Spleen (tissue), 7 donors: Measurements from ENCODE around the gene JSRP1.

Source experiments
- POLR2A ChIP-seq, 3 donors: fragments of 450-650 bp; IDR thresholded peaks; one replicate each; pipeline ENCODE4 v1.5.1; 2017; ENCODE audit warnings: antibody characterized with exemption in 3 of 3, mild to moderate bottlenecking in 1 of 3
- TF ChIP-seq, protein P1 (sequence below), 11 experiments: fragments of 200-600 bp in 7 of 11; fragments of 450-650 bp in 4 of 11; sonication (generic) in 4 of 11; IDR thresholded peaks in 8 of 11; conservative IDR thresholded peaks in 3 of 11; 1 replicate in 7 of 11; 2 replicates in 4 of 11; pipeline versions ENCODE4 v1.4.0 to v1.8.0; 2016 to 2021; ENCODE audit warnings: antibody characterized with exemption in 11 of 11, inconsistent platforms in 4 of 11, mild to moderate bottlenecking in 1 of 11
- donor health status: DM: no; HTN: no; CAD: no; lungs with moderate emphysema.
- donor health status: DM: no; HTN: no; CAD: no.
- donor health status: DM: no; HTN: no; CAD: no.

DNA sequence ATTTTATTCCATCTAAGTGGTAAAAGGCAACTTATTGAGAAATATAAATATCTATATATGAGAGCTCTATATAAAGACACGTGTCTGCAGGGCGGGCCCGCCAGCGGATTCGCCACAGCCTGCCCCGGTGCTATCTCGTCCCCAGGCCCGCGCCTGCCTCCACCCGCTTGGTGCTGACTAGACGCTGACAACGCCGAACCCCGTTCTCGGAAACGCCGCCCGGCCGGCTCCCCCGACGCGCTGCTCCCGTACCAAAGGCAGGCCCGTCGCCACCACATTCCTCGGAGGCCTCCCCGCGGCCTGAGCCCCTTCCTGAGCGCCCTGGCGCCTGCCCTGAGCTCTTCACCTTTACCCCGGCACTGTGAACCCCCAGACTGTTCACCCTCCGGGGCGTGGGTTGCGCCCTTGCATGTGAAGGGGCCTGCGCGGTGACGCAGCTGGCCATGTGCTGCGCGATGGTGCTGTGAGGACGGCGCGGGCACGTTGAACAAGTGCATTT is 26.1 kb downstream of the JSRP1 start:
- TF ChIP-seq, protein P1, sequence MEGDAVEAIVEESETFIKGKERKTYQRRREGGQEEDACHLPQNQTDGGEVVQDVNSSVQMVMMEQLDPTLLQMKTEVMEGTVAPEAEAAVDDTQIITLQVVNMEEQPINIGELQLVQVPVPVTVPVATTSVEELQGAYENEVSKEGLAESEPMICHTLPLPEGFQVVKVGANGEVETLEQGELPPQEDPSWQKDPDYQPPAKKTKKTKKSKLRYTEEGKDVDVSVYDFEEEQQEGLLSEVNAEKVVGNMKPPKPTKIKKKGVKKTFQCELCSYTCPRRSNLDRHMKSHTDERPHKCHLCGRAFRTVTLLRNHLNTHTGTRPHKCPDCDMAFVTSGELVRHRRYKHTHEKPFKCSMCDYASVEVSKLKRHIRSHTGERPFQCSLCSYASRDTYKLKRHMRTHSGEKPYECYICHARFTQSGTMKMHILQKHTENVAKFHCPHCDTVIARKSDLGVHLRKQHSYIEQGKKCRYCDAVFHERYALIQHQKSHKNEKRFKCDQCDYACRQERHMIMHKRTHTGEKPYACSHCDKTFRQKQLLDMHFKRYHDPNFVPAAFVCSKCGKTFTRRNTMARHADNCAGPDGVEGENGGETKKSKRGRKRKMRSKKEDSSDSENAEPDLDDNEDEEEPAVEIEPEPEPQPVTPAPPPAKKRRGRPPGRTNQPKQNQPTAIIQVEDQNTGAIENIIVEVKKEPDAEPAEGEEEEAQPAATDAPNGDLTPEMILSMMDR (IDR thresholded peaks at IDR 0.05 in 8 of 11, conservative IDR thresholded peaks at IDR 0.05 in 3 of 11): no peak
- TF ChIP-seq POLR2A (IDR thresholded peaks at IDR 0.05): no peak
